ENCODE results near the gene KIAA0753.

- TF ChIP-seq CBX5 (CRISPR knock-in tag; IDR thresholded peaks at IDR 0.05; ENCODE audit: borderline replicate concordance) = no peak
- no peak for TF ChIP-seq GTF2F1 (IDR thresholded peaks at IDR 0.05; ENCODE audit: low read length)
- no peak for TF ChIP-seq TAF1 (CRISPR knock-in tag; IDR thresholded peaks at IDR 0.05)
- TF ChIP-seq ZBTB49 (CRISPR knock-in tag; IDR thresholded peaks at IDR 0.05; ENCODE audit: borderline replicate concordance) = no peak
- TF ChIP-seq RAD21 (CRISPR knock-in tag; IDR thresholded peaks at IDR 0.05) = no peak
- TF ChIP-seq JUND (CRISPR knock-in tag; IDR thresholded peaks at IDR 0.05) = no peak
These were observed 8.0 kb downstream of the KIAA0753 start for GRCh38 chr17:6632530-6632929.
